T-cell (primary cell): Measurements from ENCODE around the gene ELFN2. TPM values are rescaled to one million over a fixed set of nuclear protein-coding genes. Genes with fewer than 3 reads are reported as not detected.

Experiments
- ATAC-seq, 4 experiments: fragments of 200-7000 bp in 3 of 4; fragments of 150-1000 bp in 1 of 4; cut with Tn5 transposase; replicated peaks in 1 of 4; 1 replicate in 3 of 4; 2 replicates in 1 of 4; pipeline ENCODE4 v1.10.0; 2021; ENCODE audit warnings: moderate library complexity in 3 of 4, mild to moderate bottlenecking in 2 of 4, moderate number of reproducible peaks in 1 of 4
- CTCF ChIA-PET, 2 donors: fragments of 300-600 bp; sonication (Branson Sonifier 250); formaldehyde crosslinking; loops; one replicate each; lab custom pipeline; 2022; ENCODE audit warnings: antibody characterized with exemption in 2 of 2; lab: Charles Lee
- POLR2A ChIA-PET, 2 donors: fragments of 300-600 bp; sonication (Branson Sonifier 250); formaldehyde crosslinking; loops; one replicate each; lab custom pipeline; 2022; ENCODE audit warnings: antibody characterized with exemption in 2 of 2; lab: Charles Lee
- DNase-seq, 35 experiments: peaks; one replicate each; pipeline versions ENCODE4 v3.0.0 to v3.0.0-alpha.2; 2013 to 2023
- H3K27ac ChIP-seq: one replicate; pipeline ENCODE4 v1.5.1; 2013; ENCODE audit warnings: low read length
- H3K27me3 ChIP-seq, 2 experiments: replicated peaks in 1 of 2; 1 replicate in 1 of 2; 2 replicates in 1 of 2; pipeline versions ENCODE4 v1.6.1 to v1.7.0; 2013; ENCODE audit warnings: low read length in 1 of 2, mixed read lengths in 1 of 2; ENCODE audit not compliant: control insufficient read depth in 2 of 2, insufficient read depth in 2 of 2; ENCODE audit errors: extremely low read depth in 1 of 2
- H3K36me3 ChIP-seq, 2 donors: 1 replicate in 1 of 2; 2 replicates in 1 of 2; pipeline versions ENCODE4 v1.6.1 to v1.7.0; 2013; ENCODE audit warnings: low read length in 1 of 2; ENCODE audit not compliant: control insufficient read depth in 2 of 2, insufficient read depth in 1 of 2; ENCODE audit errors: extremely low read depth in 1 of 2
- H3K4me1 ChIP-seq, 2 experiments: 1 replicate in 1 of 2; 2 replicates in 1 of 2; pipeline versions ENCODE4 v1.6.1 to v1.7.0; 2013; ENCODE audit warnings: low read length in 2 of 2, mixed read lengths in 1 of 2; ENCODE audit not compliant: insufficient read depth in 2 of 2, control insufficient read depth in 1 of 2; ENCODE audit errors: extremely low read depth in 1 of 2
- H3K4me3 ChIP-seq, 2 donors: 1 replicate in 1 of 2; 2 replicates in 1 of 2; pipeline versions ENCODE4 v1.5.1 to v1.7.0; 2013; ENCODE audit warnings: mild to moderate bottlenecking in 2 of 2, low read length in 1 of 2, moderate library complexity in 1 of 2; ENCODE audit not compliant: control insufficient read depth in 1 of 2; ENCODE audit errors: extremely low read depth in 1 of 2
- H3K9me3 ChIP-seq: 2 replicates; pipeline ENCODE4 v1.7.0; 2013
- H3K27ac Mint-ChIP-seq, 2 donors: one replicate each; pipeline ENCODE4 v1.8.0; 2020 to 2021; ENCODE audit warnings: mild to moderate bottlenecking in 2 of 2, mixed read lengths in 2 of 2
- H3K27me3 Mint-ChIP-seq, 2 donors: one replicate each; pipeline ENCODE4 v1.8.0; 2021 to 2022; ENCODE audit warnings: mixed read lengths in 2 of 2
- H3K36me3 Mint-ChIP-seq: one replicate; pipeline ENCODE4 v1.8.0; 2021; ENCODE audit warnings: mixed read lengths
- H3K4me1 Mint-ChIP-seq, 3 donors: one replicate each; pipeline ENCODE4 v1.8.0; 2020 to 2022; ENCODE audit warnings: mixed read lengths in 3 of 3, mild to moderate bottlenecking in 1 of 3
- H3K4me3 Mint-ChIP-seq, 3 donors: one replicate each; pipeline ENCODE4 v1.8.0; 2020 to 2022; ENCODE audit warnings: mild to moderate bottlenecking in 3 of 3, mixed read lengths in 3 of 3, moderate library complexity in 3 of 3
- H3K9me3 Mint-ChIP-seq, 3 donors: one replicate each; pipeline ENCODE4 v1.8.0; 2020 to 2022; ENCODE audit warnings: mixed read lengths in 3 of 3
- WGBS: methylation state at CpG from one replicate; pipeline ENCODE4 v1.1.5; 2013; ENCODE audit warnings: missing lambda C conversion rate; ENCODE audit not compliant: insufficient coverage; 5-methylcytosine and 5-hydroxymethylcytosine counted together
- total RNA-seq, 35 experiments: library from RNA in 6 of 35; stranded (reverse) in 6 of 35; fragments of 120-200 nt in 1 of 35; gene quantifications; one replicate each; pipeline versions ENCODE4 v1.2.1 to v1.2.4 and lab custom pipeline; 2013 to 2026

The ELFN2 gene
- total RNA-seq, 5 donors from 2014 or later (not counting 1 experiment from before 2014, with no cell fraction given), result 0.09 to 0.88 (median 0.70) TPM

DNA sequence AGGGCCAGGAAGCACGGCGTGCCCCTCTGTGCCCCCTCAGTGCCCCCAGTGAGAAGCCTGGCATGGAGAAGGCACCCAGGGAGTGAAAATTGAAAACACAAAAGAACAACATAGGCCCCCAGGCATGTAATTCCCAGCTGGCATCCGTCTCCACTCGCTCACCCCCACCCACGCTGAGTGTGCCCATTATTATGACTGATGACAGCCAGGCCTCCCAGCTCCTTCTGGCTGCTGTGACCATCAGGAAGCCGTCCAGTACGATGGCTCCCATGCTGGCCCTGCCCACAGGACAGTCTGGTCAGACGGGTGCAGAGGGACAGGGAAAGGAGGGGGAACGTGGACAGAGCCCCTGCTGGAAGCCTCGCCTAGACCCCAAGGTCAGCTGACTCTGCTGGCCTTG is 30.1 kb downstream of the ELFN2 start:
- no peak overlapping the region for H3K4me3 Mint-ChIP-seq
- ChIA-PET CTCF (no interaction called here), POLR2A (no interaction called here)
- H3K9me3 Mint-ChIP-seq, result no peaks in the 10 kb centered on the region
- 67% methylated on average over 8 of the region's 10 CpGs for WGBS
- H3K36me3 Mint-ChIP-seq, result no peaks in the 10 kb centered on the region
- DNase-seq, result no peak
- Histone ChIP-seq H3K4me3 (no peak overlapping the region), H3K9me3 (no peaks in the 10 kb centered on the region), H3K27ac (no peak overlapping the region), H3K4me1 (no peaks in the 10 kb centered on the region), H3K36me3 (no peaks in the 10 kb centered on the region), H3K27me3 (peaks cover 0 to 42% of the 10 kb centered on the region in 2 experiments)
- no peaks in the 10 kb centered on the region for H3K4me1 Mint-ChIP-seq
- no peak for ATAC-seq
- H3K27ac Mint-ChIP-seq, result no peak overlapping the region
- H3K27me3 Mint-ChIP-seq, result peaks cover 7 to 21% of the 10 kb centered on the region in 2 donors

DNA sequence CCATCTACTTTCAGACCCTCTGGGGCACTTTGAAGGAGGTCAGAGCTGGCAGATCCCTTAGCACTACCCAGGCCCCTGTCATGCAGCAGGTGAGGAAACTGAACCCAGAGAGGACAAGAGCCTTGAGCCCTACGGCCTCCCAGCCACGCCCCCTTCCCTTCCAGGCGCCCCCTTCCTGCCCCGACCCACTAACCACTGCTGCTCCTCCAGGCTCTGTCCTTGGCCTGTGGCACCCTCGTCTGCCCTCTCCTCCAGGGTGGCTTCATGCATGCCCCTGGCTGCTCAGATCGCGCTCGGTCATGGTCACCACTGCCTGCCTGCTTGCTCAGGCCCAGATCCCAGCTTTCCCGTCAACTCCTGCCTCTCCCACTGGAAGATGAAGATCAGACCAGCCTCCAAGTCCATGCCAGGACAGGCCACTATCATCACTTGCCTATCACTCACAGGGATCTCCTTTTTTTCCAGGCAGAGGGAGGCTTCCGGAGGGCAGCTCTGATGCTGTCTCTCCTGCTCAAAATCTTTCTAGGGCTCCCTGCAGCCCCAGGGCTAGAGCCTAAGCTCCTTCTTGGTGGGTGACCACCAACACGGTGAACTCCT is 30.7 kb downstream of the ELFN2 start:
- Mint-ChIP-seq H3K4me1 (no peaks in the 10 kb centered on the region), H3K4me3 (no peak overlapping the region), H3K9me3 (no peaks in the 10 kb centered on the region), H3K36me3 (no peaks in the 10 kb centered on the region), H3K27me3 (peaks cover 7 to 21% of the 10 kb centered on the region in 2 donors), H3K27ac (no peak overlapping the region)
- WGBS, result 62% methylated on average over 11 of the region's 11 CpGs
- POLR2A ChIA-PET, result no interaction called here
- DNase-seq (no peak), ATAC-seq (no peak)
- H3K9me3 ChIP-seq, result no peaks in the 10 kb centered on the region
- H3K4me1 ChIP-seq, result no peaks in the 10 kb centered on the region
- peaks cover 0 to 42% of the 10 kb centered on the region in 2 experiments for H3K27me3 ChIP-seq
- H3K4me3 ChIP-seq, result no peak overlapping the region
- H3K27ac ChIP-seq, result no peak overlapping the region
- CTCF ChIA-PET, result no interaction called here
- no peaks in the 10 kb centered on the region for H3K36me3 ChIP-seq

DNA sequence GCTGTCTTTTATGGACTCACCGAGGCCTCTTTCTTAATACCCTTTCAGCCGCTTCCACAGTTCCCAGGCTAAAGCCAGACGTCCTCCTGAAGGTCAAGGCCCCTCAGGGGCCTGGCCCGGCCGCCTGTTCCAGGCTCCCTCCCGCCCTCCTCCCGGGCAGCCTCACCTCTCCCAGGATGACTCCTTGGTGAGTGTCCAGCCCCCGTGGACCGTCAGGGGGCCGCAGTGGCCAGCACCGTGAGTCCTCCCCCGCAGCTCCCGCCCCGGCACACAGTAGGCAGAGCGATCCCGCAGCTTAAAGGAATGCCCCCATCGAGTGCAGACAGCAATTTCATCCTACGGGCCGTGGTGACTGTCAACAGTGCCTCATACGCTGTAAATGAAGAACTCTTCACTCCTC is 32.9 kb downstream of the ELFN2 start:
- no peaks in the 10 kb centered on the region for H3K36me3 Mint-ChIP-seq
- CTCF ChIA-PET, result no interaction called here
- 77% methylated on average over 20 of the region's 20 CpGs for WGBS

DNA sequence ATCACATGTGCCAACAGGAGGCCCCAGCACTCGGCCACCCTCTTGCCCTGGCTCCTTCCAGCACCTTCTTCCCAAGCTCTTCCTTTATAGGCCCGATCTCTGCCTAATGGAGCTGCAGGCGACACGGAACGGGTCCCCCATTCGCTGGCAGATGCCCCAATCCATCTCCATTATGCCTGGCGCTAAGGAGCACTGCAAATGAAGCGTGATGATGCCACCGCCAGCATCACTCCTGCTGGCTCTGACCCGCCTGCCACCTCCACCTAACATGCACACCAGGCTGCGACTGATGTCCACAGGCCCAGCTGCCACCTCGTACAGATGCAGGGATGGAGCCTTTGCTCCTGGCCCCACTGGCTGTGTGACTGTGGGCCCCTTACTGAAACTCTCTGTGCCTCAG is 33.5 kb downstream of the ELFN2 start:
- Histone ChIP-seq H3K36me3 (no peaks in the 10 kb centered on the region), H3K27ac (no peak overlapping the region), H3K9me3 (no peaks in the 10 kb centered on the region), H3K4me1 (no peaks in the 10 kb centered on the region), H3K27me3 (peaks cover 0 to 42% of the 10 kb centered on the region in 2 experiments), H3K4me3 (no peak overlapping the region)
- no peaks in the 10 kb centered on the region for H3K36me3 Mint-ChIP-seq
- H3K27me3 Mint-ChIP-seq, result peaks cover 7 to 27% of the 10 kb centered on the region in 2 donors
- H3K4me1 Mint-ChIP-seq, result no peaks in the 10 kb centered on the region
- H3K4me3 Mint-ChIP-seq, result no peak overlapping the region
- DNase-seq (no peak), ATAC-seq (no peak)
- H3K9me3 Mint-ChIP-seq, result no peaks in the 10 kb centered on the region
- H3K27ac Mint-ChIP-seq, result no peak overlapping the region
- POLR2A ChIA-PET, result no interaction called here
- CTCF ChIA-PET, result no interaction called here
- WGBS, result 88% methylated on average over 9 of the region's 12 CpGs

More for the DNA sequence above, 32.9 kb downstream of the ELFN2 start:
- Mint-ChIP-seq H3K4me3 (no peak overlapping the region), H3K4me1 (no peaks in the 10 kb centered on the region), H3K27ac (no peak overlapping the region), H3K27me3 (peaks cover 7 to 22% of the 10 kb centered on the region in 2 donors), H3K9me3 (no peaks in the 10 kb centered on the region)
- ATAC-seq (no peak), DNase-seq (no peak)
- Histone ChIP-seq H3K9me3 (no peaks in the 10 kb centered on the region), H3K4me1 (no peaks in the 10 kb centered on the region), H3K4me3 (no peak overlapping the region), H3K27ac (no peak overlapping the region), H3K27me3 (peaks cover 0 to 41% of the 10 kb centered on the region in 2 experiments), H3K36me3 (no peaks in the 10 kb centered on the region)
- POLR2A ChIA-PET, result no interaction called here

DNA sequence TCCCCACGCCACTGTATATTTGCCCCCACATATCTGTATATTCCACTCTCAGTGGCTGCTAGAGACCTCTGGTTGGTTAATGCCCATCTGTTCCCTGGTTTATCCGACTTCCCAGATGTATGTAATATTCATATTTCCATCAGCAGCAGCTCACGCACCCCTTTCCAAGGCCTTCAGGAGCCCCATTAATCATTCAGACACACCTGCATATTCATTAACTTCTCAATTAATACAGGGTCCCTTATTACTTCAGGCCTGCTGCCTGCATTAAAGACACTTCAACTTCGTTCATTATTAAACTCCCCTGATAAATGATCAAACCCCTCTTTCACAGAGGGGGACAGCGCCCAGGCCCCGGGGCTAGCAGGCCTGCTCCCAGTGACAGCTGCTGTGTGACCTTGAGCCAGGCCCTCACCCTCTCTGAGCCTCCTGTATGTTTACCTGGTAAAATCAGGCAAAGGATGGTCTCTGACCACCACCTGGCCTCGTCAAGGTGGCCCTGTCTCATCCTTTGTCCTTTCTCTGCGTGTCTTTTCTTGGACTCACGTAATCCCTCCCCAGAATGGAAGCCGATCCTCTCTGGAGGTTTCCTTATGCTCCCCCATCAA is 34.5 kb downstream of the ELFN2 start:
- no peaks in the 10 kb centered on the region for H3K36me3 ChIP-seq
- ChIA-PET CTCF (interaction anchor here in 1 of 2 donors (0.7 kb wide), 1 partner anchor 227 kb away, joined by 4 read pairs; no protein-coding TSS in a partner anchor), POLR2A (no interaction called here)
- WGBS, result 89% methylated on average over 9 of the region's 10 CpGs
- peaks cover 7 to 33% of the 10 kb centered on the region in 2 donors for H3K27me3 Mint-ChIP-seq
- no peak overlapping the region for H3K4me3 Mint-ChIP-seq
- no peaks in the 10 kb centered on the region for H3K4me1 ChIP-seq
- no peaks in the 10 kb centered on the region for H3K9me3 ChIP-seq
- H3K9me3 Mint-ChIP-seq, result no peaks in the 10 kb centered on the region
- ATAC-seq (no peak), DNase-seq (no peak)
- H3K4me1 Mint-ChIP-seq, result no peaks in the 10 kb centered on the region
- H3K27ac Mint-ChIP-seq, result no peak overlapping the region
- H3K36me3 Mint-ChIP-seq, result no peaks in the 10 kb centered on the region
- H3K4me3 ChIP-seq, result no peak overlapping the region
- H3K27me3 ChIP-seq, result peaks cover 0 to 46% of the 10 kb centered on the region in 2 experiments
- no peak overlapping the region for H3K27ac ChIP-seq

DNA sequence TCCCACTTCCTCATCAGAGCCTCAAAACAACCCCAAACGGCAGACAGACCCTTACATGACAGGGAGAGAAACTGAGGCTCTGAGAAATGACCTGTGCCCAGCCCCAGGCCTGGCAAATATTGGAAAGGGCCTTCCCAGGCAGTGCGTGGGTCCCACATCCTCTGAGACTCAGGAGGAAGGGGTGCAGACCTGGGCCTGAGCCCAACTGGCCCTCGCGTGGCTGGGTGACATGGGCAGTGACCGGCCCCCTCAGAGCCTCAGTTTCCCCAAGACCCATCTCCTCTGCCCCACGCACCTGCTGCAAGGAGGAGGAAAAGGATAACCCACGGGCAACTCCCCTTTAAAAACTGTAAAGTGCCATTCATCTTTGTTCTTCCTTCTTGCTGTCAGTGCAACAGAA is 35.6 kb downstream of the ELFN2 start:
- 83% methylated on average over 5 of the region's 7 CpGs for WGBS
- Histone ChIP-seq H3K36me3 (no peaks in the 10 kb centered on the region), H3K27me3 (peaks cover 0 to 43% of the 10 kb centered on the region in 2 experiments), H3K4me3 (no peak overlapping the region), H3K27ac (no peak overlapping the region), H3K4me1 (no peaks in the 10 kb centered on the region), H3K9me3 (no peaks in the 10 kb centered on the region)
- DNase-seq (no peak), ATAC-seq (no peak)
- H3K27ac Mint-ChIP-seq, result no peak overlapping the region
- no peaks in the 10 kb centered on the region for H3K36me3 Mint-ChIP-seq
- H3K4me1 Mint-ChIP-seq, result no peaks in the 10 kb centered on the region
- ChIA-PET POLR2A (no interaction called here), CTCF (no interaction called here)
- no peak overlapping the region for H3K4me3 Mint-ChIP-seq
- H3K27me3 Mint-ChIP-seq, result peaks cover 2 to 31% of the 10 kb centered on the region in 2 donors
- no peaks in the 10 kb centered on the region for H3K9me3 Mint-ChIP-seq
